IPS-15b (cell line): ENCODE data around the gene GZMM.

ENCODE experiments used
- H3K27me3 ChIP-seq: one replicate; pipeline ENCODE4 v1.6.1; 2013; ENCODE audit warnings: low read length; ENCODE audit not compliant: control insufficient read depth, insufficient read depth
- H3K36me3 ChIP-seq: one replicate; pipeline ENCODE4 v1.6.1; 2013; ENCODE audit warnings: low read length; ENCODE audit not compliant: control insufficient read depth, insufficient read depth
- H3K4me1 ChIP-seq: one replicate; pipeline ENCODE4 v1.6.1; 2013; ENCODE audit warnings: mild to moderate bottlenecking, low read length; ENCODE audit not compliant: control insufficient read depth, insufficient read depth
- H3K4me3 ChIP-seq: one replicate; pipeline ENCODE4 v1.5.1; 2013; ENCODE audit warnings: low read depth, low read length
- H3K9ac ChIP-seq: one replicate; pipeline ENCODE4 v1.6.1; 2013; ENCODE audit warnings: low read depth, mild to moderate bottlenecking, low read length
- H3K9me3 ChIP-seq: one replicate; pipeline ENCODE4 v1.6.1; 2013; ENCODE audit warnings: mild to moderate bottlenecking, low read length; ENCODE audit not compliant: control insufficient read depth, insufficient read depth

GZMM gene

GRCh38 chr19:543910-544608 is at the start of gene GZMM:
TSS of gene GZMM (plus strand) at chr19:544053. CDS start at chr19:544072, 19 bp downstream.
- H3K9ac ChIP-seq, result no peak within 1 kb of the TSS
- H3K27me3 ChIP-seq, result no peaks in the 10 kb centered on the region
- H3K9me3 ChIP-seq, result no peaks in the 10 kb centered on the region
- H3K36me3 ChIP-seq, result peaks cover 23% of the 10 kb centered on the region
- H3K4me3 ChIP-seq, result no peak within 1 kb of the TSS
- H3K4me1 ChIP-seq, result no peaks in the 10 kb centered on the region

- H3K4me1 ChIP-seq, result no peaks in the 10 kb centered on the region
- no peak overlapping the region for H3K9ac ChIP-seq
- peaks cover 16% of the 10 kb centered on the region for H3K27me3 ChIP-seq
- no peaks in the 10 kb centered on the region for H3K36me3 ChIP-seq
- H3K4me3 ChIP-seq, result no peak overlapping the region
- no peaks in the 10 kb centered on the region for H3K9me3 ChIP-seq
Observed at GRCh38 chr19:494171-495080, 49.4 kb upstream of the GZMM start.

DNA sequence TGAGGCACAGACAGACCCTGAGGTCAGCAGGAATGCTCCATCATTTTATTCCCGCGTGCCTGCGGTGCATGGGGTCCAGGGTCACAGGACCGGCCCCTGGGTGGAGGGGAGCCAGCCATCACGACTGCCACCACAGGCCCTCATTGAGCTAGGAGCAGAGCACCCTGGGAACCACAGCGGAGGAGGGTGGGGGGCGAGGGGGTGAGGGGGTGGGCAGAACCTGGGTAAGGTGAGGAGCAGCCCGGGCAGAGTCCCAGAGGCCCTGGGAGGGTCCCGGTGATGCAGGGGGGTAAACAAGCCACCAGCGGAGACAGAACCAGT is 48.8 kb upstream of the GZMM start:
- no peaks in the 10 kb centered on the region for H3K9me3 ChIP-seq
- no peaks in the 10 kb centered on the region for H3K4me1 ChIP-seq
- no peak overlapping the region for H3K9ac ChIP-seq
- H3K27me3 ChIP-seq, result peaks cover 21% of the 10 kb centered on the region
- H3K4me3 ChIP-seq, result no peak overlapping the region
- no peaks in the 10 kb centered on the region for H3K36me3 ChIP-seq

- Histone ChIP-seq H3K4me3 (peak overlapping the region; percentile 32), H3K4me1 (no peaks in the 10 kb centered on the region), H3K9ac (no peak overlapping the region)
Observed at GRCh38 chr19:495402-496111, 48.3 kb upstream of the GZMM start.

GRCh38 chr19:496112-496665 is 47.7 kb upstream of the GZMM start, which contains the start of gene MADCAM1:
TSS of gene MADCAM1 (plus strand) at chr19:496486. CDS start at chr19:496500, 14 bp downstream.
- no peak within 1 kb of the TSS for H3K9ac ChIP-seq
- H3K4me3 ChIP-seq, result peak within 1 kb of the TSS; percentile 32
- no peaks in the 10 kb centered on the region for H3K4me1 ChIP-seq

More at GRCh38 chr19:495402-496111, 48.3 kb upstream of the GZMM start:
- H3K27me3 ChIP-seq, result peaks cover 23% of the 10 kb centered on the region
- H3K9me3 ChIP-seq, result no peaks in the 10 kb centered on the region
- no peaks in the 10 kb centered on the region for H3K36me3 ChIP-seq

DNA sequence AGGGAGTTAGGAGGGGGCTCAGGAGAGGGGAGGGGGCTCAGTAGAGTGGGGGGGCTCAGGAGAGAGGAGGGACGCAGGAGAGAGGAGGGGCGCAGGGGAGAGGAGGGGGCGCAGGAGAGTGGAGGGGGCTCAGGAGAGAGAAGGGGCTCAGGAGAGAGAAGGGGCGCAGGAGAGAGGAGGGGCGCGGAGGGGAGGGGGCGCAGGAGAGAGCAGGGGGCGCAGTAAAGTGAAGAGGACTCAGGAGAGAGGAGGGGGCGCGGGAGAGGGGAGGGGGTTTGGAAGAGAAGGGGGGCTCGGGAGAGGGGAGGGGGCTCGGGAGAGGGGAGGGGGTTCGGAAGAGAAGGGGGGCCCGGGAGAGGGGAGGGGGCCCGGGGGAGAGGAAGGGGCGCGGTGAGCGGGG is 46.9 kb upstream of the GZMM start:
- H3K9me3 ChIP-seq, result no peaks in the 10 kb centered on the region
- no peak overlapping the region for H3K4me3 ChIP-seq
- H3K4me1 ChIP-seq, result no peaks in the 10 kb centered on the region
- no peaks in the 10 kb centered on the region for H3K36me3 ChIP-seq
- H3K27me3 ChIP-seq, result peaks cover 23% of the 10 kb centered on the region
- no peak overlapping the region for H3K9ac ChIP-seq

More at GRCh38 chr19:496112-496665, 47.7 kb upstream of the GZMM start, which contains the start of gene MADCAM1:
- Histone ChIP-seq H3K9me3 (no peaks in the 10 kb centered on the region), H3K27me3 (peaks cover 23% of the 10 kb centered on the region), H3K36me3 (no peaks in the 10 kb centered on the region)

- Histone ChIP-seq H3K4me3 (peak overlapping the region; percentile 60), H3K9me3 (no peaks in the 10 kb centered on the region), H3K36me3 (no peaks in the 10 kb centered on the region), H3K9ac (no peak overlapping the region), H3K27me3 (peaks cover 23% of the 10 kb centered on the region), H3K4me1 (no peaks in the 10 kb centered on the region)
Observed at GRCh38 chr19:497491-497868, 46.4 kb upstream of the GZMM start.

GRCh38 chr19:497869-498510 is 45.9 kb upstream of the GZMM start:
- no peaks in the 10 kb centered on the region for H3K4me1 ChIP-seq
- no peaks in the 10 kb centered on the region for H3K36me3 ChIP-seq
- H3K9ac ChIP-seq, result no peak overlapping the region
- H3K27me3 ChIP-seq, result peaks cover 23% of the 10 kb centered on the region
- H3K9me3 ChIP-seq, result no peaks in the 10 kb centered on the region
- H3K4me3 ChIP-seq, result peak overlapping the region; percentile 60

- H3K36me3 ChIP-seq, result no peaks in the 10 kb centered on the region
- peak overlapping the region; percentile 60 for H3K4me3 ChIP-seq
- H3K9me3 ChIP-seq, result no peaks in the 10 kb centered on the region
- no peaks in the 10 kb centered on the region for H3K4me1 ChIP-seq
- peaks cover 23% of the 10 kb centered on the region for H3K27me3 ChIP-seq
- H3K9ac ChIP-seq, result no peak overlapping the region
Observed at GRCh38 chr19:498511-498891, 45.4 kb upstream of the GZMM start.

DNA sequence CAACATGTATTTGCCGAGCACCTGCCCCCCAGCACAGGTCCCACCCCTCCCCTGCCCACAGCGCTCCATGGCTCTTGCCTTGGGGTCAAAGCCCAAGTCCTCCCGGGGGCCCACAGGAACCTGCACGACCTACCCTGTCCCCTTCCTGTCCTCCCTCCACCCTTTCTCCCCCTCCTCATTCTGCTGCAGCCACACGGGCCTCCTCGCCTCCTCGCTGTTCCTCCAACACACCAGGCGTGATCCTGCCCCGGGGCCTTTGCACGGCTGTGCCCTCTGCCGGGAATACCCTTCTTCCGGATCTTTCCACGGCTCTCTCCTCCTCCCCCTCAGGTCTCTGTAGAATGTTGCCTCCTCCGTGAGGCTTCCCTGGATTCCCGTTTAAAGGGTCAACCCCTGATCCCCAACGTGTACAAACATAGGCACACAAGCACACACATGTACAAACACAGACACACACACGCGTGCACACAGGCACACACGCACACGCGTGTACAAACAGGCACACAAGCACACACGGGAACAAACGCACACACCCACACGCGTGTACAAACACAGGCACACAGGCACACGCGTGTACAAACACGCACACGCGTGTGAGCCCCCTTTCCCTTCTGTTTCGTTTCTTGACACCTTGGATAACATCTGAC is 44.8 kb upstream of the GZMM start:
- no peaks in the 10 kb centered on the region for H3K9me3 ChIP-seq
- H3K9ac ChIP-seq, result no peak overlapping the region
- H3K4me1 ChIP-seq, result no peaks in the 10 kb centered on the region
- H3K4me3 ChIP-seq, result peak overlapping the region; percentile 10
- no peaks in the 10 kb centered on the region for H3K36me3 ChIP-seq
- H3K27me3 ChIP-seq, result peaks cover 23% of the 10 kb centered on the region

DNA sequence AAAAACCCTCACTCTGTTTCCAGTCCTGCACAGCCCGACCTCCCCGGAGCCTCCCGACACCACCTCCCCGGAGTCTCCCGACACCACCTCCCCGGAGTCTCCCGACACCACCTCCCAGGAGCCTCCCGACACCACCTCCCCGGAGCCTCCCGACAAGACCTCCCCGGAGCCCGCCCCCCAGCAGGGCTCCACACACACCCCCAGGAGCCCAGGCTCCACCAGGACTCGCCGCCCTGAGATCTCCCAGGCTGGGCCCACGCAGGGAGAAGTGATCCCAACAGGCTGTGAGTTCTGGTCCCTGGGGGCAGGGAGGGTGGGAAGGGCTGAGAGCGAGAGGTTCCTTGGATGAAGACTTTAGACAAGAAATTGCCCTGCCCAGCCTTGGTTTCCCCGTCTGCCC is 42.2 kb upstream of the GZMM start:
- Histone ChIP-seq H3K36me3 (no peaks in the 10 kb centered on the region), H3K27me3 (peaks cover 23% of the 10 kb centered on the region), H3K4me1 (no peaks in the 10 kb centered on the region), H3K9me3 (no peaks in the 10 kb centered on the region), H3K9ac (no peak overlapping the region), H3K4me3 (no peak overlapping the region)
